ENCODE measurements around the gene SLC7A10.

The SLC7A10 gene

GRCh38 chr19:33245948-33246708 lies 20.5 kb upstream of the SLC7A10 start:
- H3K4me3 ChIP-seq (ENCODE audit: low read depth, low read length): no peak overlapping the region
- TF ChIP-seq CTCF (IDR thresholded peaks at IDR 0.05; ENCODE audit: low read depth, low read length, missing control alignments): peak; percentile 67
- no peak for DNase-seq (ENCODE audit: low read depth)

- H3K4me3 ChIP-seq (ENCODE audit: low read depth, low read length): no peak overlapping the region
- TF ChIP-seq CTCF (IDR thresholded peaks at IDR 0.05; ENCODE audit: low read depth, low read length, missing control alignments): no peak
- DNase-seq (ENCODE audit: low read depth): no peak
These were observed 17.3 kb upstream of the SLC7A10 start for GRCh38 chr19:33242911-33243310.

GRCh38 chr19:33242131-33242530 lies 16.5 kb upstream of the SLC7A10 start:
- TF ChIP-seq CTCF (IDR thresholded peaks at IDR 0.05; ENCODE audit: low read depth, low read length, missing control alignments): no peak
- no peak for DNase-seq (ENCODE audit: low read depth)
- H3K4me3 ChIP-seq (ENCODE audit: low read depth, low read length): no peak overlapping the region

- DNase-seq (ENCODE audit: low read depth): no peak
- H3K4me3 ChIP-seq (ENCODE audit: low read depth, low read length): no peak overlapping the region
- TF ChIP-seq CTCF (IDR thresholded peaks at IDR 0.05; ENCODE audit: low read depth, low read length, missing control alignments): peak; percentile 59
These were observed 16.0 kb upstream of the SLC7A10 start for GRCh38 chr19:33241530-33242101.

GRCh38 chr19:33241091-33241529 lies 15.5 kb upstream of the SLC7A10 start:
- no peak overlapping the region for H3K4me3 ChIP-seq (ENCODE audit: low read depth, low read length)
- TF ChIP-seq CTCF (IDR thresholded peaks at IDR 0.05; ENCODE audit: low read depth, low read length, missing control alignments): no peak
- no peak for DNase-seq (ENCODE audit: low read depth)

- no peak for DNase-seq (ENCODE audit: low read depth)
- H3K4me3 ChIP-seq (ENCODE audit: low read depth, low read length): no peak overlapping the region
- TF ChIP-seq CTCF (IDR thresholded peaks at IDR 0.05; ENCODE audit: low read depth, low read length, missing control alignments): no peak
These were observed 14.6 kb upstream of the SLC7A10 start for GRCh38 chr19:33240181-33240771.
